Activated CD4-positive, alpha-beta T cell treated with anti-CD3 and anti-CD28 coated beads, Interleukin-2, Interleukin-6, amounts not matched to agents 100 ng/mL and 50 ng/mL, durations not matched to agents 16 hours and 8 hours (primary cell): ENCODE results near the gene CCND2.

Experiments used
- DNase-seq: peaks from one replicate; pipeline ENCODE4 v3.0.0-alpha.2; 2020

CCND2 gene

DNA sequence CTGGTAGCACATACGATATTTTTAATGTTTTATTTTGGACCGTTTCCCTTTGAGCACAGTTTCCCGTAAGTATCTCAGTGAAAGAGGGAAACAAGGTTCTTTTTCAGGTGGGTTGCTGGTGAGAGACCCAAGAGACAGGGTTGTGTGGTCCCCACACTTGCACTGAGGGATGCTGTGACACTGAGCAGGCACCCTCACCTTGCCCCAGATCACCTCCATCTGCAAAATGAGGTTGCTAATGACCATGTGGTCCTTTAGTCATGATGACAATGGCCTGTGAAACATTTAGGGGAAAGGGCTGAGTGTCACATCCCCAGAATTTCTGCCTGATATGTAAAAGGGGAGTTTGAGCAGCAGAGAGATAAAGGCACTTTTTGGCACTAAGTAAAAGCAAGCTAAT, 4.3 kb downstream of the CCND2 start:
- no peak for DNase-seq

DNA sequence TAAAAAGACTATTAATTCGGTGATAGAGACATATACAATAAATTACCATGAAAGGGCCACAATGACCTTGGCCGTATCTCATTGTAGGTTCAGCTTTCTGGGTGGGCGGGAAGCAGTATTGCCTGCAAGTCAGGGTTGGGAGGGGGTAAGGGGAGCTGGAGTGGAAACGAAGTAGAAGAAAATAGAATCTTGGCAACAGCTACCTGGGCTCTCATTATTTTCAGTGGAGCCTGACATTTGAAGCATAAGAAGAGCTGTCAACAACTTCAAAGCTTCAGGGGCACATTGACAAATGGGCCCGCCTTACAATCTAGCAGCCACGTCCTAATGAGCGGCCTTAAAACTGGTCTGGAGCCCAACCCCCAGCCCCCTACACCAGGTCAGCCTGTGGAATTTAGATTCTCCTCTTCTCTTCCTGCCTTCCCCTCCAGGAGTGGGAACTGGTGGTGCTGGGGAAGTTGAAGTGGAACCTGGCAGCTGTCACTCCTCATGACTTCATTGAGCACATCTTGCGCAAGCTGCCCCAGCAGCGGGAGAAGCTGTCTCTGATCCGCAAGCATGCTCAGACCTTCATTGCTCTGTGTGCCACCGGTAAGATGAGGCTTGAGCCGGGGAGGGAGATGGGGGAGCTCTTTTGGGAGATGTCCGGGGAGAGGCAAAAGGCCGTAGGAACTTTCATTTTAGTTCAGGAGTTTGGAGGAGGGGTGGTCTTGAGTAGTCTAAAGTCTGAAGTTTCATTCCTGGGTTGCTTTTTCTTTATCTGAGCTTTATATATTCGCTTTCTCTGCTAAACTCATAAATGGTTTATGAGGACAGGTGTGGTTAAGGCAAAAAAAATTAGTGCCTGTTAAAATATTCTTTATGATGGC, 5.0 kb downstream of the CCND2 start:
- no peak for DNase-seq

DNA sequence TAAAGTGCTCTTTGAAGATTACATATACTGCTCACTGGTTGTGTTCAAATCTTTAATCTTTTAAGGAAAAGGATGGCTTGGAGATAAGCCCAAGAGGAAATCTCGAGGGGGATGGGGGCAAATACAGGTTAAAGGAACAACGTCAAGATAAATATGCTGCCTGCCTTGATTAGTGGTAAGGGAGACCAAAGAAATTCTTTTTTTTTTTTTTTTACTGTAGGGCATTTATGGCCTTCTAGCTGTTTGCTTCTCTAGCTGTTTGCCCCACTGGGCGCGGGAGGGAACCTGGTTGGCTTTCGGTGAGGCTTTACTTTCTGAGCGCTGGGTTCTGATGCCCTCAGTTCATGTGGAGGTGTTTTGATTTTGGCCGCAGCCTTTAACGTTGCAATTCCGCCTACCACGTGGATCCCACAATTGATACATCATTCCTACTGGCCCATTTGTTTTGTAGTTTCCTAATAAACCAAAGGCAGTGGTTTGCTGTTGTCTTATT, 5.7 kb downstream of the CCND2 start:
- DNase-seq: no peak

DNA sequence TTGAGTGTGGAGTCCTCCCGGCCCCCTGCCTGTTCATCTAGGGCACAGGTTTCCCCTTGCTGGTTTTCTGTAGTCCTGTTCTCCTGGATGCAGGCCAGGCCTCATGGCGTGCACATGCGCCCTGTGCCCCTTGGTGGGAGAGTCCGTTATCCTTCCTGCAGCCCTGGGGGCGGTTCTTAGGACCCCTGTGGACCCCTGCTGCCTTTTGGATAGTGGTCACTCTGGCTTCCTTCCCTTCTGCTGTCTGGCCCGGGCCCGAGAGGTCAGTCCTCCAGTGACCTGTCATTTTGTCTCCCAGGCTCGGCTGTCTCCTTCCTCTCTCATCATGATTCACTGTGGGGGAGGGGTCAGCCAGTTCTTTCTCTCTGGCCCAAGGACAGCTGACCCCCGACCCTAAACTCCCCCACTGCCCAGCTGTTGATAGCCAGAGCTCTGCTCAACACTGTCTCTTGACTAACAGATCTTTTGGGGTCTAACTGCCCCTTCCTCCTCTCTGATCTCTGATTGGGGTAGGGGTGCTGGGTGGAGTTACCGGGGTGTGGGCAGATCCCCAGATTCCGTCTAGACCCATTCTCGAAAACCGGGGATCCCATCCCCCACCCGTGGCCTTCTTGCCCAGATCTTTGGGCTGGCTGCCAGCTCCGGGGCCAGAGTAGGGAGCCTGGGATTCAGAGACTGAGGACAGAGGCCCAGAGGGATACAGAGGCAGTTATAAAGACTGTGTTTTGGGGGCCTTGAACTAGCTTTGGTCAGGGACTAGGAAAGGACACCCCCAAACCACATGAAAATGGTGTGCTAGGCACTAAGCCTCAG, 7.0 kb downstream of the CCND2 start:
- no peak for DNase-seq

DNA sequence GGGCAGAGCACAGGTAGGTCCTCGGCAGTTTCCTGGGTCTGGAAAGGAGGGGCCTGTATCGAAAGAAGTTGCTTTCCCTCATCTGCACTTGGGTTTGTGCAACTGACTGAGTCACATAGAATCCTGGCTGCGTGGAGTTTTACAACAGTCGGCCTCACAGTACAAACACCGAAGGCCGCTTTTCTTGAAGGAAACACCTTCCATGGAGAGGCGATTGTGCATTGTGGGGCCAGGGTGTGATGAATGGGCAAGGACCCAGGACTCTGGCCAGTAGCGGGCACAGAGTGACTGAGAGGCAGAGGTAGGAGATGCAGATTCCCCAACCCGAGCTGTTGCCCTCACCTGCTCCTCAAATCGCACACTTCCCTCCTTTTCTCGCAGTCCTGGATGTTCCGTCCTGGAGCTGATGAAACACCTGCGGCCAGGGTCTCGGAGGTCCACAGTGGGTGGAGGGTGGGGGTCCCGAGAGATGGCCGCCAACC, 7.7 kb downstream of the CCND2 start:
- no peak for DNase-seq

DNA sequence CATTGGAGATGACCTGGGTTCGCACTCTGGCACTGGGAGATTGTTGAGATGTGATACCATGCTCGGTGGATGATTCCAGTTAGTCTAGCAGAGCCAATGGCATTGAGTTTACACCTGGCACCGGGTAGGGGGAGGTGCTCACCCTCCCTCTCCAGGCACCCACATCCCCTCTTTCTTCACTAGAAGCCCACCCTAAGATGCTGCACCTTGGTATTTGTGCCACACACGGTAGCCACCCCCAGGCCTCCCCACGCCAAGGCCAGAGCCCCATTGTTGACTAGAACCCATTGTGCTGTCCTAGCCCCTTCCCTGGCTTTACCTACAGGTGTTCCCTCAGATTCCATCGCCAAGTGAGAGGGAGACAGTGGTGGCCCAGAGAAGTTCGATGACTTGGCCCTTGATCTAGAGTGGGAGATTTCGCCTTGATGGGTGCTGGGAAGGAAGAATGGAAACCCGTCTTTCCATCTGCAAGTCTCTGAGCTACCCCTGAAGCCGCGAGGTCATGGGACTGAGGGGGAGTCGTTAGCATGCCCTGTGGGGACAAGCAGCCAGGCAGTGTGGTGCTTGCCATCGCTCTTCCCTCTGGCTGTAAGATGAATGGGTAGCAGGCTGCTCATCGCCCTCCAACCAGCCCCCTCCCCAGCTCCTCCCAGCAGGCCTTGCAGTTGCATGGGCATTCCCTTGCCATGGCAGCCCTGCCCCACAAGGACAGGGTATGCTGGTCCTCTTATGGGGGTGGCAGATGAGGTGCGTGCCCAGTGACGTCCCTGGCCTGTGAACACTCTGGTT, 8.7 kb downstream of the CCND2 start:
- no peak for DNase-seq

DNA sequence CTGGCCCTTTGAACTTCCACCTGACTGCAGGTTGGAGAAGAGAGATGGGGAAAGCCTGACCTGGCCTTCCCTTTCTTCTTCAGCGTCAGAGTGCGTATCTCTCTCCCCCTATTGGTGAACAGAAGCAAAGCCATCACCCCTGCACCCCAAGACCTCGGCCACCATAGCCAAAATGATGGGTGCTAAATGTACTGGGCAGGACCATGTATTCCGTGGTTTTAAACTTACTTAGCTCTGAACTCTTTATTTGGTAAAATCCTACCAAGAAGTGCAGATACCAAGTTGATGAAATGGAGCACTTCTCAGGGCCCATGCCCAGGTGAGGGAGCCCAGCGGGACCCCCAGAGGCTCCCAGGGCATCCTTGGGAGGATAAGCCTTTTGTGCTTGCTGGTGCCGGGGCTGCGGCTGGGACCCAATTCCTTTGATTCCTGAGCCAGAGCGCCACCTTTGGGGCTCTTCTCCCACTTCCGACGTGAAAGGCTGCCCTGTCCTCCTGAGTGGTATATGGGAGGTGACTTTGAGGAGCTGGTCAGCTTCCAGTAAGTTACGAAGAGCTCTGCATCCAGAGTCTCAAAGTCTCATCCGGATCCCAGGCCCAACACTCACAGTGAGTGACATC, 9.4 kb downstream of the CCND2 start:
- no peak for DNase-seq

DNA sequence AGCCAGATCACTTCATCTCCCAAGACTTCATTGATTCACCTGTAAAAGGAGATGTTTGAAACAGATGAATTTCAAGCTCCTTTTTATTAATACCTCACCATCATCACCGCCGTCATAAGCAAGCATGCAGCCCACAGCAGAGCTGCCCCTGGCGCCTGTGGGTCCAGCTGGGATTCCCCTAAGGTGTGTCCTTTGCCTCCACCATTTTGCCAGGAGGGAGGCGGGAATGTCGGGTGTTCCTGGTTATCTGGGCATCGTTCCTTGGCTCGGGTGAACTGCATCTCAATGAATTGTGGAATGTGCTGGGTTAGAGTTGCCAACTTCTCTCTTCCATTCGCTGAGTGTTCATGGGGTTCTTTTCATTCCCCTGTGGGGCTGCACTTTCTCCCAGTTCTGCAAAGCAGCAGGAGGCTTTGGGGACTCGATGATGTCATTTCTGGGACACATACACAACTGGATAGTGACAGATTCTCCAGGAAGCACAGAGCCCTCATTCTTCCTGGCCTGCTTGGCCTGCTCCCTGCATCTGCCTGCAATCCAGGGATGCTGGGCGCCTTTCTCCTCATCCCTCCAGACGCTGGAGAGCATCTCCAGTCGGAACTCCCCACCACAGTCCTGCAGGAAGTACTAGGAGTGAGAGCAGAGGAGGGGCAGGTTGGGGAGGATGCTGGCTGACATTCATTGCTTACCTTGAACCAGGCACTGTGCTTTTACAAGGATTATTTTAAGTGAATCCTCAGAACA, 10.1 kb downstream of the CCND2 start:
- DNase-seq: no peak

DNA sequence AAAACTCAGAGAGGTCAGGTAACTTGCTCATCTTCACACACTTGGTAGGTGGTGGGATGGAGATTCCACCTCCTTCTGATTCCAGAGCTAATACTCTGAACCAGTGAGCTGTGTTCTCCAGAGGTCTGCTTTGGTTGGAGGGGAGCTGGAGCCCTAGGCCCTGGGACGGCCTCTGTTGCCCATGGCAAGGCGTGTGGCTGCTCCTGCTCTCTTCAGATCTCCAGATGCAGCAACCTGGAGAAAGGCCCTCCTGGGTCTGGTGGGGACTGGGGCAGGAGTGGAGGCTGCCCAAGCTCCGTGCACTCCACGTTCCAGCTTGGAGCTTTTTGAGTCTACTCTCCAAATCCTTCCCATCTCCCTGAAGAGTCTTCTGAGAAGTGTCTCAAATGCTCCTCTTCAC, 10.7 kb downstream of the CCND2 start:
- no peak for DNase-seq

DNA sequence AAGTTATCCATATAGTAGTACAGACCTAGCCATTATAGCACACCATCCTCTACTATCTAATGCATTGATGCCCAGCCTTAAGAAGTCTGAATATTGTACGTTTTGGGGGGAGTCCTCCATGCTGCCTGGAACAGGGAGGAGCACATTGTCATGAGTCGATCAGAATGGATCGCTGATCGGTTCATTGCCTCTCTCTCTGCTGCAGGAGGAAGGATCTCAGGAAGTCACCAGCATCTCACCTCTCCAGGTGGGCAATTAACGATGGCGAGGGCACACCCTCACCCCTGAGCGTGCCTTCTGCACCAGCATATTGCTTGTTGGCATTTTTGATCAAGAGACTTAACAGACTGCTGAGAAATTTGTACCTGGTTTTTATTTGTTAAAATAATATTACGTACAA, 11.5 kb downstream of the CCND2 start:
- DNase-seq: no peak

DNA sequence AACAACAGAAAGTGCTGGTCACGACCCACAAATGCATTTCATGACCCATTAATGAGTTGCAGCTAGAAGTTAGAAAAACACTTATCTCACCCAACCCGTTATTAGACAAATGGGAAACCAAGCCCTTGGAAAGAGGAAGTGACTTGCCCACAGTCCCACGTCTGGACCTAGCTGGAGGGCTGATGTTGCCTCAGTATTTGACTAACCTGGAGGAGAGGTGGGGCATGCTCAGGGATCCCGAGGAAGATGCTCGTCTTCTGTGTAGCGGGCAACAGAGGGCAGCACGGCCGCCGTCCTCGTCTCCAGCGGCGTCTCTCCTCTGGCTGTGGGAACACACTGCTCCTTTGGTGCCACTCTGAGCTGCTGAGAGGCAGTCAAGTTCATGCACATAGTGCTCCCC, 12.7 kb downstream of the CCND2 start:
- no peak for DNase-seq

DNA sequence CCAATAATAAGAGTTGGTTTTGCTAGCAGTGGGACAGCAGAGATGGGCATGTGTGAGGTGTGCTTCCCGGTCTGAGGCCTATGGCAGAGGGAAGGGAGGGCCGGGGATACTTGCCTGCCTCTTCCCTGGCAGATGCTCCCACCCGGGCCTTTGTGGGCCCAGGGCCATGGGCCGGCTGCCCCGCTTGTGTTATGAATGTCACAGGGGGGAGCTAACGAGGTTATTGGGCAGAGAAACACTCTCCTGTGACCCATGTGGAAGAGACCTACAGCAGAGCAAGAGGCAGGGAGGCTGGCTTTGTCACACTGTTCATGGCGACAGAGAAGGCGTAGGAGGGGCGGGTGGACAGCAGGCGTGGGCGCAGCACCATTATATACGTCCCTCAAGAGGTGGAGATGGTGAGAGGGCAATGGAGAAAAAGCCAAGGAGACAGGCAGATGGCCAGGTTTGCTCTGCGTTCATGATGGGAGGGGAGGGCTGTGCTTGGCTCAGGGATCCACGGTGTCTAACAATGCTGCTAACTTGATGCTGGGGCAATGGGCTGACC, 13.3 kb downstream of the CCND2 start:
- DNase-seq: no peak

DNA sequence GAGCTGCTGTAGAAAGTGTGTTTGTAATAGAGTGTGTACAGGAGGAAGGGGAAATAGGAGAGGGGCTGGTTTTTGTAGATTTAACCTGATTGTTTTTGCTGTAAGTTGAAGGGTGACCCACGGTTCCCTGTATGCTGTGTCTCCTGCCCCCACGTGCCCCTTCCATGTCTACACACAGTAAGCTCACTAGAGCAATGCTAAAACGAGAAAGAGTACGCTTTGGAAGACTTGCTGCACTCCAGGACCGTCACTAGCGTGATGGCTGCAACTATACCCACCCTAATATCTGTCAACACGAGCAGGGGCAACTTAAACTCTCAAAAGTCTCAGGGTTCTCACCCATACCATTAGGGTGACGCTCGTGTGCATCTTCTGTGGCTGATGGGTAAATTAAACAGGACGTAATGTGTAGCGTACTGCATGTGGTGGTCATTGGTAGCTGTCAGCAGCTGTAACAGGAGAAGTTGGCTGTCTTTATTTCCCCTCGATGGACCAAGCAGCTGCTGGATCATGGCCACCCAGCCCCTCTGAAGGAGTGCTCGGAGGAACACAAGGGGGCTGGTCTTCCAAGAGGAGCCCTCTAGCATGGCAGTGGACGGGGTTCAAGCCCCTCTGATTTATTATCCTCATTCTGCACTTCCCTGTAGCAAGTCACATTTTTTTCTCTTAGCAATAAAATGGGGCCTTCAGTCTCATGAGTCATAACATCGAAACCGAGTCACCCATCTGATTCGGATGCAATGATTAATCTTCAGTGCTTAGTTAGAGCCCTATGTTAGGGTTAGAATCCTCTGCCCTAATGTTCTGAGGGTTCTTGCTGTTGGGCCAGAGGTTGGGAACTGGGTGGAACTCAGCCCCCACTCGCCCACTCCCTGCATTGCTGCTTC, 14.0 kb downstream of the CCND2 start:
- DNase-seq: peak; percentile 63

DNA sequence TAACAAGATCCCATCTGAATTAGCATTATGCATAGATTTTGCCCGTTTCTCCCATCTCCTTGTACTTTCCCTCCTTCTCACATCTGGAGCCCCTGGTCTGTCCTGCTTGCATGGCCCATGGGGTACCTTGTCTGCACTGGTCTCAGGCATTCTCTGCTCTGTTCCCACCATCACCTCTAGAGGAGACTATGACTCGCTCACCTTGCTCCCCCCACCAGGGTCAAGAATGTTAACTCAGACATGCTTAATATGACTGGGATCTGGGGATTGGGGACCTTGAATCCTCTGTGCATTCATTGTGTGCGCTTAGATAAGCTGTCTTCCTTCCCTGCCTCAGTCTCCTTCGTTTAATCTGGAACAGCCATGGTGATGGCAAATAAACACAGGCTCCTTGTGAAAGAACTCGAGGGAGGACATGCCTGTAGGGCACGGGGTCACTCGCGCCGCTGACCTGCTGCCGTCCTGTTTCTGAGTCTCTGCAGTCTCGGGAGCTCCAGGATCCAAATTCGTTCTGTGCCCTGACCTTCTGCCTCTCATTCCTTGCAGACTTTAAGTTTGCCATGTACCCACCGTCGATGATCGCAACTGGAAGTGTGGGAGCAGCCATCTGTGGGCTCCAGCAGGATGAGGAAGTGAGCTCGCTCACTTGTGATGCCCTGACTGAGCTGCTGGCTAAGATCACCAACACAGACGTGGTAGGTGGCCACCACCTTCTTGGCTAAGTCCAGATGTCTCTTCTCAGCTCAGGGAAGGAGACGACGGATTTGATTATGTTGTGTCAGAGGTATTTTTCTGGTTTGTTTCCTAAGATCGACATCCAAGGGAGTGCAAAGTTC, 15.0 kb downstream of the CCND2 start:
- DNase-seq: no peak

DNA sequence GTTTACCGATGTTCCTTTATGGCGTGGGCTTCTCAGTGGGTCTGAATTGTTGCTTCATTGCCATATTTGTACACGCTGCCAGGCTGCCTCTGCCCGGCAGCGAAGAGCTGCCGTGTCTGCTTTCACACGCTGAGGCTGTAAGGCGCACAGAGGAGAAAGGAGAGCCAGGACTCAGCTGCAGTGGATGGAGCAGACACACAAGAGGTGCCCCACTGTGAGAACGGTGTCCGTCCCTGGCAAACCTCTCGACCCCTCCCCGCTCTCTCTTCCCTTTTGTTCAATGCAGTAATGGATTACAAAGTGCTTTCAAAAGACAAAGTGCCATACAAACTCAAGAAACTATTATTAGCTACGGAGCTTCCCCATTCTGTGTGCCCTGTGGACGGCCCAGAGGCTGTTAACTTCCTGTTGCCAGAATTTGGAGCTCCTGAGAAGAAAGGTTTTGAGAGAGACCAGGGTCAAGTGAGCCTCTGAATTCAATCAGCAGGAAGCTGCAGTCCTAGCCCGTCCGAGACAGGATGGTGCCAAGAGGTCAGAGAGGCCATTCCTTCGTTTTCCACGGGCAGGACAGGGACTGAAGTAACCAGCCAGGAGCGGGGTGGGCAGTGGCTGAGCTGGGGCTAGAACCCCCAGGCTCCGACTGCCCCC, 15.8 kb downstream of the CCND2 start:
- no peak for DNase-seq

DNA sequence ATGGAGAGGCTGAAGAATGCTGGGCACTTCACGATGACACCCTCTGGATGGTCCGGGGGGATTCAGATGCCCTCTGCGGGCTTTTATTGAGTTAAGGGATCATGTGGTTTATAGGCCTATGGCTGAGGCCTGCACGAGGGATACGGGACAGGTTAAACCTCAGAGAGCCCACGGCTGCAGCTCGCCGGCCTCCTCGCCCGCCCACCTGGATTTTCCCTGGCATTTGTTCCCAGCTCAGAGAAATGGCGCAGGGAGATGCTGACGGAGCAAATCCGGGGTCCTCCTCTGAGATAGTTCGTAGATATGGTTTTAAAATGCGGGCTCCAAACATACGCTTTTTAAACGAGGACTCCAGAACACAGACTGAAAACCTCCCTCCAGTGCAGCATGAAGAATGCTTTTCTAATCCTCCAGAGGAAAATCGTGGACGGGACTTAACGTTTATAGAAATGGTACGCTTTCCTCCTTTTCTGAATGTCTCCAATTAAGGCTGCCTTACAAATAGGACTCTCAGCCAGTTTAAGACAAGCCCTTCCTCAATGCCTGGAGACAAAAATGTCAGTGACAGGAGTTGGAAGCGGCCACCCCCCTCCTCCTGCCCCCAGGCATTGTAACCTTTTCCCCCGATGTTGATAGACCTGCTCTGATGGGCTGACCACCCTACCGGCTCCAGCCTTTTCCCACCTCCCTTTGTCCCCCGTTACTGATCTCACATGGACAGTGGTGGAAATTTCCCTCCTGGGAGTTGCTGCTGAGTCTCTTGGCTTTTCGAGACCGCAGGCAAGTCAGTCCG, 16.6 kb downstream of the CCND2 start:
- DNase-seq: no peak

DNA sequence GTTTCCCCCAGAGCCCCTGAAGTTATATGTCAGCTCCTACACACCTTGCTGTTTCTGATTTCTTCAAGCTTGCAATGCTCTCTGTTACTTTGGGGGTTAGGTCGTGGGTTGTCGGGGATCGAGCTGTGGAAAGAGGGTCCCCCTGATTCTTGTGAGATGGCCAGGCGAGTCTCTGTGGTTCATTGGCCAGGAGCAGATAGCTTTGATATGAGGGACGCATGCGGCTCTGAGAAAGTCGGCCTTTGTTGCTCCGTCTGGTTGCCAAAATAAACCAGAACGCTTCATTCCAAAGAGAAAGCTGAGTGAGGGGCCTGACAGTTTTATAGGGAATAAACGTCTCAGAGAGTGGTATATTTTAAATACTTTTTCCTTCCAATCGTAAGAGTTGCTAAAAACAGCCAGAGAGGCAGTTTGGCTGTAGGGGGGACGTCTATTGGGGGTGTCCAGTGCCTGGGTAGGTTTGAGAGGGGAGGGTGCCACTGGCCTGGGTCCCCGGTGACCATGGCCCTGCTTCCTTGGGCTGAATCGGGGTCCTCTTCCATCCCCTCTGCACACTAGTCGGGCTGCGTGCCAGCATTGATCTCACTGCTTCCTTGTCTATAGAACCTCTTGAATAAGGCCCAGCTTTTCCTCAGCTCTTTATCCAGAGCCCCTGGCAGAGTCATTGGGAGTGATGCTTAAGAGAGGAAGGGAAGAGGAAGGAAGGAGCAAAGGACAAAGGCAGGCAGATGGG, 18.9 kb downstream of the CCND2 start:
- DNase-seq: no peak
